OCI-LY1 (cell line): Measurements from ENCODE around the gene CNRIP1.
"Not testable (repeated sequence)": the region's sequence is repeated elsewhere in the genome, so short reads cannot be mapped to it uniquely, and the experiment has no call there.

Experiments used
- H2AFZ ChIP-seq: fragments of 200-600 bp; sonication (generic), shearing (Covaris generic); 2 replicates; pipeline ENCODE4 v1.6.0; 2014; ENCODE audit warnings: antibody characterized with exemption, mild to moderate bottlenecking, low read length
- H3F3A ChIP-seq: fragments of 200-600 bp; sonication (generic), shearing (Covaris generic); 2 replicates; pipeline ENCODE4 v1.6.0; 2014; ENCODE audit warnings: mild to moderate bottlenecking, antibody characterized with exemption, low read length, moderate library complexity; ENCODE audit not compliant: insufficient read depth
- H3K27ac ChIP-seq: fragments of 200-600 bp; sonication (generic); 2 replicates; pipeline ENCODE4 v1.5.1; 2014; ENCODE audit warnings: low read length, mixed run types, mild to moderate bottlenecking, low read depth; ENCODE audit not compliant: poor library complexity, severe bottlenecking
- H3K27me3 ChIP-seq: fragments of 200-600 bp; sonication (generic); 2 replicates; pipeline ENCODE4 v1.6.0; 2014; ENCODE audit warnings: antibody characterized with exemption, mild to moderate bottlenecking, low read length, moderate library complexity; ENCODE audit not compliant: insufficient read depth
- H3K36me3 ChIP-seq: fragments of 200-600 bp; sonication (generic); 2 replicates; pipeline ENCODE4 v1.6.1; 2014; ENCODE audit warnings: mild to moderate bottlenecking, antibody characterized with exemption, low read length, moderate library complexity, mixed read lengths; ENCODE audit not compliant: insufficient read depth
- H3K4me1 ChIP-seq: fragments of 200-600 bp; sonication (generic); 2 replicates; pipeline ENCODE4 v1.5.1; 2014; ENCODE audit warnings: mild to moderate bottlenecking, low read length, moderate library complexity; ENCODE audit not compliant: insufficient read depth, severe bottlenecking
- H3K4me2 ChIP-seq: fragments of 200-600 bp; sonication (generic), shearing (Covaris generic); 2 replicates; pipeline ENCODE4 v1.6.1; 2014; ENCODE audit warnings: low read length
- H3K4me3 ChIP-seq: fragments of 200-600 bp; sonication (generic); 2 replicates; pipeline ENCODE4 v1.5.1; 2014; ENCODE audit warnings: low read length, low read depth, mild to moderate bottlenecking, mixed read lengths; ENCODE audit not compliant: poor library complexity, severe bottlenecking
- H3K79me2 ChIP-seq: fragments of 200-600 bp; shearing (Covaris generic); 2 replicates; pipeline ENCODE4 v1.6.1; 2016; ENCODE audit warnings: mixed run types, low read length, mixed read lengths; ENCODE audit not compliant: insufficient read depth
- H3K9ac ChIP-seq: fragments of 200-600 bp; sonication (generic), shearing (Covaris generic); 2 replicates; pipeline ENCODE4 v1.6.1; 2014; ENCODE audit warnings: mild to moderate bottlenecking, low read length, mixed read lengths
- H3K9me2 ChIP-seq: fragments of 200-600 bp; sonication (generic), shearing (Covaris generic); 2 replicates; pipeline ENCODE4 v1.6.1; 2014; ENCODE audit warnings: low read depth, mild to moderate bottlenecking, low read length, mixed read lengths
- H3K9me3 ChIP-seq: fragments of 200-600 bp; shearing (Covaris generic); 2 replicates; pipeline ENCODE4 v1.6.1; 2014; ENCODE audit warnings: low read length, mixed read lengths
- H4K20me1 ChIP-seq: fragments of 200-600 bp; sonication (generic), shearing (Covaris generic); 2 replicates; pipeline ENCODE4 v1.6.0; 2016; ENCODE audit warnings: mild to moderate bottlenecking, low read length; ENCODE audit not compliant: insufficient read depth
- CTCF ChIP-seq: fragments of 200-600 bp; sonication (generic), shearing (Covaris generic); IDR thresholded peaks from 2 replicates; pipeline ENCODE4 v1.5.1; 2017; ENCODE audit warnings: mild to moderate bottlenecking, antibody characterized with exemption, low read length, moderate library complexity, mixed read lengths
- EZH2 ChIP-seq: fragments of 200-600 bp; sonication (generic), shearing (Covaris generic); IDR thresholded peaks from 2 replicates; pipeline ENCODE4 v1.8.0; 2017; ENCODE audit warnings: borderline replicate concordance, mixed run types, mild to moderate bottlenecking, antibody characterized with exemption, low read length, moderate library complexity, mixed read lengths

CNRIP1 gene

GRCh38 chr2:68352651-68353391, 33.1 kb upstream of the CNRIP1 start:
- Histone ChIP-seq H3K9me3 (no peaks in the 10 kb centered on the region), H3K9ac (no peak overlapping the region), H3K79me2 (no peaks in the 10 kb centered on the region), H3K36me3 (no peaks in the 10 kb centered on the region), H3K4me1 (peaks cover 8% of the 10 kb centered on the region), H3K9me2 (no peaks in the 10 kb centered on the region), H3K27ac (no peak overlapping the region), H4K20me1 (no peaks in the 10 kb centered on the region), H3F3A (no peaks in the 10 kb centered on the region; the same call in 1 of the 2 replicates), H3K4me2 (no peak overlapping the region), H3K27me3 (no peaks in the 10 kb centered on the region), H2AFZ (0 out of 2 replicates have a peak overlapping the region, but pooled peaks have one; percentile 25), H3K4me3 (no peak overlapping the region)
- TF ChIP-seq EZH2 (no peak), CTCF (no peak)

- H2AFZ ChIP-seq, result no peak overlapping the region
- TF ChIP-seq CTCF (no peak), EZH2 (no peak)
These were observed 32.2 kb upstream of the CNRIP1 start for GRCh38 chr2:68351997-68352396.

GRCh38 chr2:68349091-68349490, 29.3 kb upstream of the CNRIP1 start:
- H3K36me3 ChIP-seq, H3K4me3 ChIP-seq, H3K9me3 ChIP-seq, H3K4me2 ChIP-seq, H3K27me3 ChIP-seq, H3K9me2 ChIP-seq, H4K20me1 ChIP-seq, H2AFZ ChIP-seq, H3K4me1 ChIP-seq, H3K79me2 ChIP-seq, H3K27ac ChIP-seq, H3K9ac ChIP-seq, H3F3A ChIP-seq: not testable (repeated sequence)

More at GRCh38 chr2:68351997-68352396, 32.2 kb upstream of the CNRIP1 start:
- H3K9me2 ChIP-seq, result no peaks in the 10 kb centered on the region
- H3K36me3 ChIP-seq, result no peaks in the 10 kb centered on the region
- H3K79me2 ChIP-seq, result no peaks in the 10 kb centered on the region
- H3F3A ChIP-seq, result no peaks in the 10 kb centered on the region; the same call in 1 of the 2 replicates
- no peaks in the 10 kb centered on the region for H4K20me1 ChIP-seq
- no peak overlapping the region for H3K27ac ChIP-seq
- no peak overlapping the region for H3K4me3 ChIP-seq
- no peak overlapping the region for H3K4me2 ChIP-seq
- H3K9me3 ChIP-seq, result no peaks in the 10 kb centered on the region
- H3K9ac ChIP-seq, result no peak overlapping the region
- peaks cover 4% of the 10 kb centered on the region for H3K4me1 ChIP-seq
- no peaks in the 10 kb centered on the region for H3K27me3 ChIP-seq
